ENCODE measurements around the gene SAFB.
"Not testable (repeated sequence)": the region's sequence is repeated elsewhere in the genome, so short reads cannot be mapped to it uniquely, and the experiment has no call there.

SAFB gene

GRCh38 chr19:5687360-5688198 lies 64.7 kb downstream of the SAFB start:
- peak; percentile 39; the same call in 1 of the 2 replicates for TF ChIP-seq ZFP3 (CRISPR knock-in tag; IDR thresholded peaks at IDR 0.05)
- TF ChIP-seq ZFP30 (CRISPR knock-in tag; IDR thresholded peaks at IDR 0.05): no peak

GRCh38 chr19:5688262-5688881 lies 65.5 kb downstream of the SAFB start:
- not testable (repeated sequence) for ATAC-seq

More at GRCh38 chr19:5687360-5688198, 64.7 kb downstream of the SAFB start:
- ATAC-seq: no peak

GRCh38 chr19:5690125-5690954 lies 67.5 kb downstream of the SAFB start, which contains the start of gene RPL36:
Gene RPL36 (plus strand): TSS chr19:5690295. CDS start chr19:5690508, 213 bp downstream.
- TF ChIP-seq POU6F1 (CRISPR knock-in tag; IDR thresholded peaks at IDR 0.05; ENCODE audit: borderline replicate concordance, low read depth) (peak; percentile 77; the same call in 1 of the 2 replicates), ZNF70 (CRISPR knock-in tag; IDR thresholded peaks at IDR 0.05) (no peak), ISL1 (CRISPR knock-in tag; IDR thresholded peaks at IDR 0.05) (no peak), ZFP3 (CRISPR knock-in tag; IDR thresholded peaks at IDR 0.05) (peak; percentile 100), ESRRG (CRISPR knock-in tag; IDR thresholded peaks at IDR 0.05) (no peak), ZNF565 (CRISPR knock-in tag; conservative IDR thresholded peaks at IDR 0.05; ENCODE audit: low read depth) (peak; percentile 35; the same call in 1 of the 2 replicates), TOX (CRISPR knock-in tag; IDR thresholded peaks at IDR 0.05; ENCODE audit: borderline replicate concordance) (no peak), SNAI2 (CRISPR knock-in tag; IDR thresholded peaks at IDR 0.05) (no peak), CSDC2 (CRISPR knock-in tag; IDR thresholded peaks at IDR 0.05) (0 out of 2 replicates have a peak, but pooled peaks have one; percentile 7)
- ATAC-seq: peak; percentile 67

GRCh38 chr19:5690955-5691821 lies 68.3 kb downstream of the SAFB start:
- ATAC-seq: peak; percentile 3

More at GRCh38 chr19:5690955-5691821, 68.3 kb downstream of the SAFB start:
- no peak for TF ChIP-seq ARNTL (CRISPR knock-in tag; IDR thresholded peaks at IDR 0.05; ENCODE audit: borderline replicate concordance, low read depth)
- TF ChIP-seq PPARA (CRISPR knock-in tag; IDR thresholded peaks at IDR 0.05; ENCODE audit: borderline replicate concordance): no peak
- TF ChIP-seq ISL1 (CRISPR knock-in tag; IDR thresholded peaks at IDR 0.05): no peak
- no peak for TF ChIP-seq BACH2 (CRISPR knock-in tag; IDR thresholded peaks at IDR 0.05; ENCODE audit: borderline replicate concordance)
- TF ChIP-seq OSR1 (CRISPR knock-in tag; IDR thresholded peaks at IDR 0.05): no peak
- no peak for TF ChIP-seq TSHZ2 (CRISPR knock-in tag; IDR thresholded peaks at IDR 0.05)
- TF ChIP-seq TCF4 (CRISPR knock-in tag; IDR thresholded peaks at IDR 0.05; ENCODE audit: borderline replicate concordance): no peak
- no peak for TF ChIP-seq POU6F1 (CRISPR knock-in tag; IDR thresholded peaks at IDR 0.05; ENCODE audit: borderline replicate concordance, low read depth)
- TF ChIP-seq TOX (CRISPR knock-in tag; IDR thresholded peaks at IDR 0.05; ENCODE audit: borderline replicate concordance): no peak
